Stimulated activated CD4-positive, alpha-beta T cell treated with anti-CD3 and anti-CD28 coated beads, Interleukin-12 subunit alpha, Interleukin-12 subunit beta, amount 100 ng/mL, for 4 hours (primary cell): Measurements from ENCODE around the gene OR8S1.

Experiments
- DNase-seq: peaks from one replicate; pipeline ENCODE4 v3.0.0-alpha.2; 2020

The OR8S1 gene

GRCh38 chr12:48557919-48558318, 32.5 kb downstream of the OR8S1 start:
- no peak for DNase-seq

GRCh38 chr12:48567731-48568130, 42.3 kb downstream of the OR8S1 start:
- DNase-seq = no peak

- no peak for DNase-seq
Observed at GRCh38 chr12:48569946-48570345, 44.5 kb downstream of the OR8S1 start, which contains the start of gene LALBA. LALBA (minus strand) TSS chr12:48570046; CDS start chr12:48570020, 26 bp downstream.

GRCh38 chr12:48572326-48572725, 46.9 kb downstream of the OR8S1 start:
- no peak for DNase-seq
